OCI-LY3 (cell line): ENCODE measurements around the gene CYB5D1.
A peak's percentile ranks its signal among the peaks of the same experiment; 100 is the strongest.
"Not testable (repeated sequence)": the region's sequence is repeated elsewhere in the genome, so short reads cannot be mapped to it uniquely, and the experiment has no call there.

Source experiments
- H2AFZ ChIP-seq: fragments of 200-600, 300-600 bp; shearing (Covaris generic); 2 replicates; pipeline ENCODE4 v1.6.0; 2014; ENCODE audit warnings: antibody characterized with exemption, low read depth, low read length
- H3K27ac ChIP-seq: fragments of 200-600, 300-600 bp; sonication (generic); 2 replicates; pipeline ENCODE4 v1.5.1; 2014; ENCODE audit warnings: mild to moderate bottlenecking, low read length, moderate library complexity, mixed read lengths
- H3K27me3 ChIP-seq: fragments of 200-600, 300-600 bp; sonication (generic); 2 replicates; pipeline ENCODE4 v1.6.1; 2014; ENCODE audit warnings: low read depth, low read length, mixed read lengths
- H3K36me3 ChIP-seq: fragments of 200-600, 300-600 bp; sonication (generic); replicated peaks from 2 replicates; pipeline ENCODE3; 2014; ENCODE audit warnings: low read depth, low read length, mixed read lengths
- H3K4me1 ChIP-seq: fragments of 300-600, 200-600 bp; sonication (generic); 2 replicates; pipeline ENCODE4 v1.6.1; 2014; ENCODE audit warnings: low read length, mixed read lengths
- H3K4me2 ChIP-seq: fragments of 200-600, 300-600 bp; sonication (generic); 2 replicates; pipeline ENCODE4 v1.6.1; 2014; ENCODE audit warnings: low read length, mixed read lengths
- H3K4me3 ChIP-seq: fragments of 300-600, 200-600 bp; sonication (generic); 2 replicates; pipeline ENCODE4 v1.5.1; 2014; ENCODE audit warnings: antibody characterized with exemption, mild to moderate bottlenecking, low read length, moderate library complexity
- H3K79me2 ChIP-seq: fragments of 300-600, 200-600 bp; shearing (Covaris generic); 2 replicates; pipeline ENCODE4 v1.6.1; 2014; ENCODE audit warnings: mild to moderate bottlenecking, low read length, mixed read lengths
- H3K9ac ChIP-seq: fragments of 300-600, 200-600 bp; shearing (Covaris generic); 2 replicates; pipeline ENCODE4 v1.6.0; 2014; ENCODE audit warnings: mild to moderate bottlenecking, low read length, moderate library complexity
- H3K9me3 ChIP-seq: fragments of 200-600, 300-600 bp; shearing (Covaris generic); 2 replicates; pipeline ENCODE4 v1.6.1; 2014; ENCODE audit warnings: low read length, mixed read lengths; ENCODE audit not compliant: insufficient read depth
- H4K20me1 ChIP-seq: fragments of 200-600, 300-600 bp; sonication (generic); 2 replicates; pipeline ENCODE4 v1.6.1; 2016; ENCODE audit warnings: low read length, mixed read lengths; ENCODE audit not compliant: insufficient read depth
- EZH2phosphoT487 ChIP-seq: fragments of 200-600 bp; shearing (Covaris generic); IDR thresholded peaks from 2 replicates; pipeline ENCODE4 v1.6.1; 2018; ENCODE audit warnings: antibody characterized with exemption, mixed run types, low read depth
- TF ChIP-seq, protein P1 (sequence below): fragments of 200-600, 300-600 bp; sonication (generic); IDR thresholded peaks from 2 replicates; pipeline ENCODE4 v1.5.1; 2014; ENCODE audit warnings: antibody characterized with exemption, low read length, low read depth

CYB5D1 gene

DNA sequence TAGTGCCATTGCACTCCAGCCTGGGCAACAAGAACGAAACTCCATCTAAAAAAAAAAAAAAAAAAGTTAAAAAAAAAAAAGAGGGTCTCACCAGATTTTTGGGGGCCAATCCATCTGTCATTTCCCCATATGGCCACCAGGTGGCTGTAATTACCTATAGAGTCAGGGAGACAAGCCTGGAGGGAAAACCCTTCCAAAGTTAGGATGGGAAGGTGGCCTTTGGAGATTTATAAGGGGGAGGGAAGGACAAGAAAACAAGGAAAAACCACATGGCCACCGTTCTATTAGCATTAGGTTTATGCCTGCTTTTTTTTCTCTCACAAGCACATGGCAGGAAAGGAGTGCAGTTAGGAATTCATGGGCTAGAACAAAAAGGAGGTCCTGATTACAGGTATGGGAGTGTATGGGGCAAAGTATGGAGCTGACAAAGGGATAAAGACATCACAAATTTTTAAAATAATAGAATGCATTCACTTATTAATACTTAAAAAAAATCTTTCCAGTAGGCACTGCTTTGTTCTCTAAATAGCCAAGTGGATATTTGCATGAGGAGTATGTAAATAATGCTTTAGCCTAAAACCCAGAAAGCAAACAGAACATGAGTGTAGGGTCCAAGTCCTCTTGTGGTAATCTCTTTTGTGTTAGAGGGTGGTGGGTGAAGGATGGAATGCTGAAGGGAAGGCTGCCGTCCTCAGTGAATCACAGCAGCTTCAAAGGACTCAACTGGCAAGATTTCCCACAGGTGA lies 5.1 kb downstream of the CYB5D1 start:
- no peak overlapping the region for H3K4me3 ChIP-seq
- H4K20me1 ChIP-seq = no peaks in the 10 kb centered on the region
- H2AFZ ChIP-seq = no peak overlapping the region
- peaks cover 4% of the 10 kb centered on the region for H3K4me1 ChIP-seq
- no peak overlapping the region for H3K27ac ChIP-seq
- H3K36me3 ChIP-seq = peaks cover 2% of the 10 kb centered on the region
- H3K79me2 ChIP-seq = peaks cover 5% of the 10 kb centered on the region; the same call in 1 of the 2 replicates
- TF ChIP-seq EZH2phosphoT487 = no peak
- TF ChIP-seq, protein P1, sequence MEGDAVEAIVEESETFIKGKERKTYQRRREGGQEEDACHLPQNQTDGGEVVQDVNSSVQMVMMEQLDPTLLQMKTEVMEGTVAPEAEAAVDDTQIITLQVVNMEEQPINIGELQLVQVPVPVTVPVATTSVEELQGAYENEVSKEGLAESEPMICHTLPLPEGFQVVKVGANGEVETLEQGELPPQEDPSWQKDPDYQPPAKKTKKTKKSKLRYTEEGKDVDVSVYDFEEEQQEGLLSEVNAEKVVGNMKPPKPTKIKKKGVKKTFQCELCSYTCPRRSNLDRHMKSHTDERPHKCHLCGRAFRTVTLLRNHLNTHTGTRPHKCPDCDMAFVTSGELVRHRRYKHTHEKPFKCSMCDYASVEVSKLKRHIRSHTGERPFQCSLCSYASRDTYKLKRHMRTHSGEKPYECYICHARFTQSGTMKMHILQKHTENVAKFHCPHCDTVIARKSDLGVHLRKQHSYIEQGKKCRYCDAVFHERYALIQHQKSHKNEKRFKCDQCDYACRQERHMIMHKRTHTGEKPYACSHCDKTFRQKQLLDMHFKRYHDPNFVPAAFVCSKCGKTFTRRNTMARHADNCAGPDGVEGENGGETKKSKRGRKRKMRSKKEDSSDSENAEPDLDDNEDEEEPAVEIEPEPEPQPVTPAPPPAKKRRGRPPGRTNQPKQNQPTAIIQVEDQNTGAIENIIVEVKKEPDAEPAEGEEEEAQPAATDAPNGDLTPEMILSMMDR = peak; percentile 59
- no peaks in the 10 kb centered on the region for H3K9me3 ChIP-seq
- no peak overlapping the region for H3K4me2 ChIP-seq
- no peaks in the 10 kb centered on the region for H3K27me3 ChIP-seq
- no peak overlapping the region for H3K9ac ChIP-seq

DNA sequence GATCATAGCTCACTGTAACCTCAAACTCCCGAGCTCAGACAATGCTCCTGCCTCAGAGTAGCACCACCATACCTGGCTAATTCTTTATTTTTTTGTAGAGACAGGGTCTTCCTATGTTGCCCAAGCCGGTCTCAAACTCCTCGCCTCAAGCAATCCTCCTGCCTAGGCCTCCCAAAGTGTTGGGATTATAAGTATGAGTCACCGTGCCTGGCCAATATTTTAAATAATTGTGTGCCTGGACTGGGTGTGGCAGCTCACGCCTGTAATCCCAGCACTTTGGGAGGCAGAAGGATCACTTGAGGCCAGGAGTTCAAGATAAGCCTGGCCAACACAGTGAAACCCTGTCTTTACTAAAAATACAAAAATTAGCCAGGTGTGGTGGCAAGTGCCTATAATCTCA lies 6.6 kb downstream of the CYB5D1 start:
- not testable (repeated sequence) for H3K36me3 ChIP-seq, H3K27me3 ChIP-seq, H3K4me1 ChIP-seq, H3K4me2 ChIP-seq, H3K9ac ChIP-seq, H3K27ac ChIP-seq, H3K4me3 ChIP-seq, H3K9me3 ChIP-seq, H2AFZ ChIP-seq, H3K79me2 ChIP-seq, H4K20me1 ChIP-seq

DNA sequence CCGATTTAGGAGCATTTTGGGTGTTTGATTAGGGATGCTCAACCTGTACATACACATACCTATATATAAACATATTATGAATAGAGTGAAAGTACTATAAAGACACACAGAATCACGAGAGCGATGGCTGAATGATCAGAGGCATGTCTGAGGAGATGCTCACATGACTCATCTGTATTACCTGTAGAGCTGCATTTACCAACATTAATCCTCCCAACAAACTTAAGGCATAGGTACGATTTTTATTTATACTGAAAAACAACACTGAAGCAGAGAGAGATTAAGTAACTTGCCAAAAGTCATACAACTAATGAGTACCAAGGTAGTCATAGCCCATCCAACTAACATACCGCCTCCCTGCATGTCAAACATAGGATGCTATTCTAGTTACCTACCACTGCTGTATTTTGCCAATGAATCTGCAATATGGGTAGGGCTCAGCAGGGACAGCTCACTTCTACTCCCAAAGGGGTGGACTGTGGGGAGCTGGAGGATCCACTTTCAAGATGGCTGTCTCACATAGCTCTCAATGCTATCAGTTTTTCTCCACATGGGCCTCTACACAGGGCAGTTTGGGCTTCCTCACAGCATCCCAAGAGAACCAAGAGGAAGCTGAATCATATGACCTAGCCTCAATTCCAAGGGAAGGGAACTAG lies 7.3 kb downstream of the CYB5D1 start:
- no peaks in the 10 kb centered on the region for H3K27me3 ChIP-seq
- no peak overlapping the region for H3K4me3 ChIP-seq
- H4K20me1 ChIP-seq = no peaks in the 10 kb centered on the region
- H3K9me3 ChIP-seq = no peaks in the 10 kb centered on the region
- H3K79me2 ChIP-seq = no peaks in the 10 kb centered on the region
- no peaks in the 10 kb centered on the region for H3K4me1 ChIP-seq
- peaks cover 2% of the 10 kb centered on the region for H3K36me3 ChIP-seq
- no peak overlapping the region for H3K4me2 ChIP-seq
- TF ChIP-seq, protein P1 = no peak
- TF ChIP-seq EZH2phosphoT487 = no peak
- H2AFZ ChIP-seq = no peak overlapping the region
- no peak overlapping the region for H3K27ac ChIP-seq
- no peak overlapping the region for H3K9ac ChIP-seq

DNA sequence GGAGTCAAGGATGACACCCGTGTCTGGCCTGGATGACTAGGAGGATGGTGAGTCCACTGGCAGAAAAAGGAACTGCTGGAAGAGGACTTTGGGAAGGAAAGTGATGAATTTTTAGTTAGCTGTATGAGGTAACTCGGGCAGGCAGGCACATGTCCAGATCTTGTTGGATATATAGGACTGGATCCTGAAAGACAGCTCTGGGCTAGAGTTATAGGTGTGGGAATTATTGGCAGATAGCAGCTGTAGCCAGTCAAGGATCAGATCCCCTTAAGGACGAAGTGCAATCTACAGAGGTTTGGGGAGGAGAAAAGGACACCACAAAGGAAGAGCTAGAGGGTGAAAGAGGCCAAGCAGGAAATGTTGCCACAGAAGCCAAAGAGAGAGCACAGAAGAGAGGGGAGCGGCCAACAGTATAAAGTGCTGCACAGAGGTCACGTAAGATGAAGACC lies 10.1 kb downstream of the CYB5D1 start:
- H3K27me3 ChIP-seq = no peaks in the 10 kb centered on the region
- no peaks in the 10 kb centered on the region for H3K9me3 ChIP-seq
- H4K20me1 ChIP-seq = no peaks in the 10 kb centered on the region
- TF ChIP-seq, protein P1 = no peak
- no peak for TF ChIP-seq EZH2phosphoT487
- H3K4me1 ChIP-seq = no peaks in the 10 kb centered on the region
- no peak overlapping the region for H2AFZ ChIP-seq
- no peaks in the 10 kb centered on the region for H3K36me3 ChIP-seq
- H3K4me3 ChIP-seq = no peak overlapping the region
- no peaks in the 10 kb centered on the region for H3K79me2 ChIP-seq
- H3K27ac ChIP-seq = no peak overlapping the region
- no peak overlapping the region for H3K4me2 ChIP-seq
- H3K9ac ChIP-seq = no peak overlapping the region
